T-cell (primary cell): ENCODE measurements around the gene SLC41A1. TPM values are rescaled to one million over a fixed set of nuclear protein-coding genes. Genes with fewer than 3 reads are reported as not detected.

Source experiments
- ATAC-seq, 4 experiments: fragments of 200-7000 bp in 3 of 4; fragments of 150-1000 bp in 1 of 4; cut with Tn5 transposase; replicated peaks in 1 of 4; 1 replicate in 3 of 4; 2 replicates in 1 of 4; pipeline ENCODE4 v1.10.0; 2021; ENCODE audit warnings: moderate library complexity in 3 of 4, mild to moderate bottlenecking in 2 of 4, moderate number of reproducible peaks in 1 of 4
- CTCF ChIA-PET, 2 donors: fragments of 300-600 bp; sonication (Branson Sonifier 250); formaldehyde crosslinking; loops; one replicate each; lab custom pipeline; 2022; ENCODE audit warnings: antibody characterized with exemption in 2 of 2; lab: Charles Lee
- POLR2A ChIA-PET, 2 donors: fragments of 300-600 bp; sonication (Branson Sonifier 250); formaldehyde crosslinking; loops; one replicate each; lab custom pipeline; 2022; ENCODE audit warnings: antibody characterized with exemption in 2 of 2; lab: Charles Lee
- DNase-seq, 35 experiments: peaks; one replicate each; pipeline versions ENCODE4 v3.0.0 to v3.0.0-alpha.2; 2013 to 2023
- H3K27ac ChIP-seq: one replicate; pipeline ENCODE4 v1.5.1; 2013; ENCODE audit warnings: low read length
- H3K27me3 ChIP-seq, 2 experiments: replicated peaks in 1 of 2; 1 replicate in 1 of 2; 2 replicates in 1 of 2; pipeline versions ENCODE4 v1.6.1 to v1.7.0; 2013; ENCODE audit warnings: low read length in 1 of 2, mixed read lengths in 1 of 2; ENCODE audit not compliant: control insufficient read depth in 2 of 2, insufficient read depth in 2 of 2; ENCODE audit errors: extremely low read depth in 1 of 2
- H3K36me3 ChIP-seq, 2 donors: 1 replicate in 1 of 2; 2 replicates in 1 of 2; pipeline versions ENCODE4 v1.6.1 to v1.7.0; 2013; ENCODE audit warnings: low read length in 1 of 2; ENCODE audit not compliant: control insufficient read depth in 2 of 2, insufficient read depth in 1 of 2; ENCODE audit errors: extremely low read depth in 1 of 2
- H3K4me1 ChIP-seq, 2 experiments: 1 replicate in 1 of 2; 2 replicates in 1 of 2; pipeline versions ENCODE4 v1.6.1 to v1.7.0; 2013; ENCODE audit warnings: low read length in 2 of 2, mixed read lengths in 1 of 2; ENCODE audit not compliant: insufficient read depth in 2 of 2, control insufficient read depth in 1 of 2; ENCODE audit errors: extremely low read depth in 1 of 2
- H3K4me3 ChIP-seq, 2 donors: 1 replicate in 1 of 2; 2 replicates in 1 of 2; pipeline versions ENCODE4 v1.5.1 to v1.7.0; 2013; ENCODE audit warnings: mild to moderate bottlenecking in 2 of 2, low read length in 1 of 2, moderate library complexity in 1 of 2; ENCODE audit not compliant: control insufficient read depth in 1 of 2; ENCODE audit errors: extremely low read depth in 1 of 2
- H3K9me3 ChIP-seq: 2 replicates; pipeline ENCODE4 v1.7.0; 2013
- H3K27ac Mint-ChIP-seq, 2 donors: one replicate each; pipeline ENCODE4 v1.8.0; 2020 to 2021; ENCODE audit warnings: mild to moderate bottlenecking in 2 of 2, mixed read lengths in 2 of 2
- H3K27me3 Mint-ChIP-seq, 2 donors: one replicate each; pipeline ENCODE4 v1.8.0; 2021 to 2022; ENCODE audit warnings: mixed read lengths in 2 of 2
- H3K36me3 Mint-ChIP-seq: one replicate; pipeline ENCODE4 v1.8.0; 2021; ENCODE audit warnings: mixed read lengths
- H3K4me1 Mint-ChIP-seq, 3 donors: one replicate each; pipeline ENCODE4 v1.8.0; 2020 to 2022; ENCODE audit warnings: mixed read lengths in 3 of 3, mild to moderate bottlenecking in 1 of 3
- H3K4me3 Mint-ChIP-seq, 3 donors: one replicate each; pipeline ENCODE4 v1.8.0; 2020 to 2022; ENCODE audit warnings: mild to moderate bottlenecking in 3 of 3, mixed read lengths in 3 of 3, moderate library complexity in 3 of 3
- H3K9me3 Mint-ChIP-seq, 3 donors: one replicate each; pipeline ENCODE4 v1.8.0; 2020 to 2022; ENCODE audit warnings: mixed read lengths in 3 of 3
- WGBS: methylation state at CpG from one replicate; pipeline ENCODE4 v1.1.5; 2013; ENCODE audit warnings: missing lambda C conversion rate; ENCODE audit not compliant: insufficient coverage; 5-methylcytosine and 5-hydroxymethylcytosine counted together
- total RNA-seq, 35 experiments: library from RNA in 6 of 35; stranded (reverse) in 6 of 35; fragments of 120-200 nt in 1 of 35; gene quantifications; one replicate each; pipeline versions ENCODE4 v1.2.1 to v1.2.4 and lab custom pipeline; 2013 to 2026

The SLC41A1 gene
- total RNA-seq, 5 donors from 2014 or later (not counting 1 experiment from before 2014, with no cell fraction given), result 23.5 to 31.3 (median 27.4) TPM

- H3K36me3 ChIP-seq, result no peaks in the 10 kb centered on the region
- H3K9me3 ChIP-seq, result no peaks in the 10 kb centered on the region
- H3K4me3 ChIP-seq, result no peak overlapping the region
- Mint-ChIP-seq H3K9me3 (peaks cover 11 to 16% (median 14%) of the 10 kb centered on the region in 3 donors), H3K4me3 (no peak overlapping the region), H3K4me1 (peaks cover 8 to 17% (median 15%) of the 10 kb centered on the region in 3 donors), H3K27ac (no peak overlapping the region), H3K27me3 (no peaks in the 10 kb centered on the region), H3K36me3 (peaks cover 11% of the 10 kb centered on the region)
- no peak overlapping the region for H3K27ac ChIP-seq
- ATAC-seq, result no peak
- no CpG with 5 or more reads among the region's 4 CpGs for WGBS
- POLR2A ChIA-PET, result no interaction called here
- CTCF ChIA-PET, result interaction anchor here in 1 of 2 donors (0.6 kb wide), 1 partner anchor 1180 kb away, joined by 3 read pairs; no protein-coding TSS in a partner anchor
- H3K27me3 ChIP-seq, result no peaks in the 10 kb centered on the region
- peaks cover 3 to 10% of the 10 kb centered on the region in 2 experiments for H3K4me1 ChIP-seq
- DNase-seq, result no peak
Measured at GRCh38 chr1:205851993-205852392, 39.0 kb upstream of the SLC41A1 start.

- H3K9me3 ChIP-seq, result no peaks in the 10 kb centered on the region
- H3K27me3 ChIP-seq, result no peaks in the 10 kb centered on the region
- CTCF ChIA-PET, result no interaction called here
- peak within 1 kb of the TSS; percentile 29 to 72 for H3K4me3 ChIP-seq
- peaks cover 8 to 17% (median 15%) of the 10 kb centered on the region in 3 donors for H3K4me1 Mint-ChIP-seq
- no peaks in the 10 kb centered on the region for H3K27me3 Mint-ChIP-seq
- POLR2A ChIA-PET, result no interaction called here
- H3K36me3 ChIP-seq, result no peaks in the 10 kb centered on the region
- DNase-seq (peak in 34 of 35 experiments; percentile 2 to 91 (median 82)), ATAC-seq (peak; percentile 97 to 98 (median 98))
- peak within 1 kb of the TSS; percentile 86 to 95 (median 93) for H3K4me3 Mint-ChIP-seq
- H3K9me3 Mint-ChIP-seq, result no peaks in the 10 kb centered on the region
- H3K36me3 Mint-ChIP-seq, result peaks cover 5% of the 10 kb centered on the region
- peak within 1 kb of the TSS; percentile 92 to 98 for H3K27ac Mint-ChIP-seq
- H3K27ac ChIP-seq, result peak within 1 kb of the TSS; percentile 78
- peaks cover 3 to 10% of the 10 kb centered on the region in 2 experiments for H3K4me1 ChIP-seq
- 11% methylated on average over 33 of the region's 39 CpGs for WGBS
Measured at GRCh38 chr1:205849619-205850355, 36.8 kb upstream of the SLC41A1 start, which contains the start of gene PM20D1. Gene PM20D1, minus strand, starts transcription at chr1:205850132. Its CDS starts 60 bp downstream, at chr1:205850072.

- H3K4me3 Mint-ChIP-seq, result no peak overlapping the region
- DNase-seq (no peak), ATAC-seq (no peak)
- CTCF ChIA-PET, result no interaction called here
- Histone ChIP-seq H3K27ac (no peak overlapping the region), H3K27me3 (no peaks in the 10 kb centered on the region), H3K4me1 (no peaks in the 10 kb centered on the region), H3K4me3 (no peak overlapping the region), H3K9me3 (no peaks in the 10 kb centered on the region), H3K36me3 (no peaks in the 10 kb centered on the region)
- peaks cover 15% of the 10 kb centered on the region for H3K36me3 Mint-ChIP-seq
- H3K27ac Mint-ChIP-seq, result no peak overlapping the region
- POLR2A ChIA-PET, result no interaction called here
- 85% methylated on average over 2 of the region's 3 CpGs for WGBS
- H3K4me1 Mint-ChIP-seq, result no peaks in the 10 kb centered on the region
- no peaks in the 10 kb centered on the region for H3K9me3 Mint-ChIP-seq
- H3K27me3 Mint-ChIP-seq, result no peaks in the 10 kb centered on the region
Measured at GRCh38 chr1:205843036-205843859, 30.2 kb upstream of the SLC41A1 start.

DNA sequence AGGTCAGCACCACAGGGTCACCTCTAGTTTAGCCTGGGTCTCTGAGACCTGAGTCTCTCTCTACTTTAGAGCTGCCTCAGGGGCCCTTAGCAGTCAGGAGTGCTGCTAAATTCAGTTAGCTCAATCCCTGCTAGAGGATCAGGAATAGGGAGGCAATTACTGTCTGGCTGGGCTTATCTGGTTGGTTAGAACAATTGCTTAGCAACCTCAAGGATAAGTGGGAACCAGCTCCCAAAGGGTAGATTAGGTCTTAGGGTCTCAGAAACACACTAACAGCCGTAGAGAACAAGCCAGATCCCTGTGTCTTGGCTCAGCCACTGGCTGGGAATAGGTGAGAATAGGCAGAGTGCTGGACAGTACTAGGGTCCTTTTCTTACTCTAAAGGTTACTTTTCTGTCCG, 29.2 kb upstream of the SLC41A1 start:
- no CpG with 5 or more reads among the region's 2 CpGs for WGBS
- Histone ChIP-seq H3K27me3 (no peaks in the 10 kb centered on the region), H3K4me1 (no peaks in the 10 kb centered on the region), H3K9me3 (no peaks in the 10 kb centered on the region), H3K36me3 (no peaks in the 10 kb centered on the region), H3K4me3 (no peak overlapping the region), H3K27ac (no peak overlapping the region)
- no peak for DNase-seq
- POLR2A ChIA-PET, result no interaction called here
- Mint-ChIP-seq H3K27me3 (no peaks in the 10 kb centered on the region), H3K4me1 (no peaks in the 10 kb centered on the region), H3K9me3 (no peaks in the 10 kb centered on the region), H3K36me3 (peaks cover 18% of the 10 kb centered on the region), H3K4me3 (no peak overlapping the region), H3K27ac (no peak overlapping the region)
- CTCF ChIA-PET, result no interaction called here
- ATAC-seq, result no peak

DNA sequence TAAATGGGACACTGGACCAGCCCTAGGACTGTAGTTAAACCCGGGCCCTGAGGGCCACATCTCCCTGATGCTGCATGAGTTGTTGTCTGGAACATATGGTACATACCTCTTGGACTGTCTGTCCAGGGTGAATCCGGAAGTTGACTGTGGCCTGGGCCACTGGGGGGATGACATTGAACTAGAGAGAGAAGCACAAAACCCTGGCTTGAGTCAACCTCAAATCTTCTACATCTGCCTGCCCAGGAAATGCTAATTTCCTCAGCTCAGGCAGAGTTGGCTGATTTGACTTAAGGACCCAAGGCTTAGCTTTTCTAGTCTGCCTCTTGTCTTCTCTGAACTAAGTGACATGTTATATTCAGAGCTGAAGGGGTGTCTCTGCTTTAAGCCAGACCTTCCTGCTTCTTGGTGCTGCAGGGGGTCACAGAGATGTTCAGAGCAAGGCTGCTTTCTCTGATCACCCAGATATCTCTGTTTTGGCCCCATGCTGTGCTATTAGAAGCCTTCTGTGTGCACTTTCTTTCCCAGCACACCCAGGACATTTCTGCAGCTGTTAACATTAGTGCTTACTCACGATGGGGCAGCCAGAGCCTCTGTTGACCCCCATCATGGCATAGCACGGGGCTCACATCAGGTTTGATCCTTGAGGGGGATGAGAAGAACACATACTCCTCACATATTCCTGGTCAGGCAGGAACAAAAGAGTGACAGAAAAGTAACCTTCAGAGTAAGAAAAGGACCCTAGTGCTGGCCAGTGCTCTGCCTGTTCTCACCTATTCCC, 27.3 kb upstream of the SLC41A1 start:
- Mint-ChIP-seq H3K27ac (no peak overlapping the region), H3K27me3 (no peaks in the 10 kb centered on the region), H3K4me3 (no peak overlapping the region), H3K4me1 (no peaks in the 10 kb centered on the region), H3K36me3 (peaks cover 18% of the 10 kb centered on the region), H3K9me3 (no peaks in the 10 kb centered on the region)
- WGBS, result 79% methylated on average over 2 of the region's 4 CpGs
- DNase-seq, result no peak
- ChIA-PET POLR2A (no interaction called here), CTCF (no interaction called here)
- Histone ChIP-seq H3K36me3 (no peaks in the 10 kb centered on the region), H3K4me1 (no peaks in the 10 kb centered on the region), H3K27me3 (no peaks in the 10 kb centered on the region), H3K4me3 (no peak overlapping the region), H3K9me3 (no peaks in the 10 kb centered on the region), H3K27ac (no peak overlapping the region)
- ATAC-seq, result no peak

DNA sequence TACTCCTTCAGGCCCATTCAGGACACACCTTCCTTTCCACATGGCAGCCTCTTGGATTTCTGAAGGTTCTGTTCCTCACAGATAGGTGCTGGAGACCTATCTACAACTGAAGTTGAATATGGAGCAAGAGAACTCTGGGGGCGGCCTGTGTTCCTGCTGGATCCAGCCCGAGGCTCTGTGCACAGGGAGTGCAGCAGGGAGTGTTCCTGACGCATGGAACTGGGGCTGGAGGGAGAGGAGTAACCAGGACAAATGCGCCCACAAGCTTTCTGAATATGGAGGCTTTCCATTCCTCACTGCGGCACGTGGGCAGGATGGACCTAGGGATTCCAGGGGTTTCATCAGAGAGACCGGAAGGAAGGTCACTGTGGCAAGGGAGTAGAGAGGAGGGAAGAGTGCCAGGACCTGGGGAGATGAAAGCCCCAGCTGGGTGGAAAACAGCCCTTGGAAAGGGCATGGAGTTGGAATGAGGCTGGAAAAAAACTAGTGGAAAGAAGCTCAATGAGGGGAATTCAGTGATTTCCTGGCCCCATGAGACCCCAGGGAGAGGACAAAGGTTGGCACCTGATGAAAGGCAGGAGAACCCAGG, 24.5 kb upstream of the SLC41A1 start:
- H3K27ac Mint-ChIP-seq, result no peak overlapping the region
- no peak overlapping the region for H3K27ac ChIP-seq
- H3K27me3 Mint-ChIP-seq, result no peaks in the 10 kb centered on the region
- H3K9me3 ChIP-seq, result no peaks in the 10 kb centered on the region
- ChIA-PET POLR2A (no interaction called here), CTCF (no interaction called here)
- H3K9me3 Mint-ChIP-seq, result no peaks in the 10 kb centered on the region
- no peak overlapping the region for H3K4me3 ChIP-seq
- H3K4me1 Mint-ChIP-seq, result no peaks in the 10 kb centered on the region
- no peaks in the 10 kb centered on the region for H3K36me3 ChIP-seq
- H3K4me1 ChIP-seq, result no peaks in the 10 kb centered on the region
- peaks cover 9% of the 10 kb centered on the region for H3K36me3 Mint-ChIP-seq
- ATAC-seq (no peak), DNase-seq (no peak)
- H3K27me3 ChIP-seq, result no peaks in the 10 kb centered on the region
- 88% methylated on average over 7 of the region's 7 CpGs for WGBS
- H3K4me3 Mint-ChIP-seq, result no peak overlapping the region
